Activated B cell treated with CpG ODN at 0.5 μM for 24 hours (primary cell): ENCODE measurements around the gene DYNLT2. TPM values are rescaled to one million over a fixed set of nuclear protein-coding genes. Genes with fewer than 3 reads are reported as not detected.

Source experiments
- ATAC-seq: fragments of 200-7000 bp; cut with Tn5 transposase; one replicate; pipeline ENCODE4 v1.10.0; 2021; ENCODE audit warnings: low read depth, mild to moderate bottlenecking, moderate library complexity
- CTCF ChIA-PET: fragments of 350-600 bp; sonication (Branson Sonifier 250); formaldehyde crosslinking; loops from one replicate; lab custom pipeline; 2021; ENCODE audit warnings: antibody characterized with exemption; lab: Charles Lee
- POLR2A ChIA-PET: fragments of 350-600 bp; sonication (Branson Sonifier 250); formaldehyde crosslinking; loops from one replicate; lab custom pipeline; 2021; ENCODE audit warnings: antibody characterized with exemption; lab: Charles Lee
- DNase-seq: peaks from one replicate; pipeline ENCODE4 v3.0.0; 2022
- H3K27ac Mint-ChIP-seq: one replicate; pipeline ENCODE4 v1.8.0; 2020; ENCODE audit warnings: mixed read lengths
- H3K27me3 Mint-ChIP-seq: one replicate; pipeline ENCODE4 v1.8.0; 2021; ENCODE audit warnings: mixed read lengths
- H3K36me3 Mint-ChIP-seq: one replicate; pipeline ENCODE4 v1.8.0; 2021; ENCODE audit warnings: low read depth, mixed read lengths
- H3K4me1 Mint-ChIP-seq: one replicate; pipeline ENCODE4 v1.8.0; 2021; ENCODE audit warnings: mixed read lengths
- H3K4me3 Mint-ChIP-seq: one replicate; pipeline ENCODE4 v1.8.0; 2020; ENCODE audit warnings: mild to moderate bottlenecking, mixed read lengths
- H3K9me3 Mint-ChIP-seq: one replicate; pipeline ENCODE4 v1.8.0; 2020; ENCODE audit warnings: mixed read lengths
- CTCF ChIP-seq: fragments of 200-600 bp; IDR thresholded peaks from one replicate; pipeline ENCODE4 v1.8.0; 2022; ENCODE audit warnings: antibody characterized with exemption, mild to moderate bottlenecking
- intact Hi-C: fragments of 100-400 bp; cut with micrococcal nuclease; formaldehyde crosslinking; loops from one replicate; pipeline ENCODE4 v1.15.1; 2024
- total RNA-seq: library from RNA; stranded (reverse); gene quantifications from 2 replicates; pipeline ENCODE4 v1.2.3, GENCODE V29; 2022

Gene DYNLT2
- total RNA-seq, 1 donor from 2014 or later: 4.4 TPM

- H3K4me1 Mint-ChIP-seq: peaks cover 7% of the 10 kb centered on the region
- POLR2A ChIA-PET: no interaction called here
- intact Hi-C loops: no loop called here
Measured at GRCh38 chr6:169798764-169799473, 47.5 kb upstream of the DYNLT2 start.

DNA sequence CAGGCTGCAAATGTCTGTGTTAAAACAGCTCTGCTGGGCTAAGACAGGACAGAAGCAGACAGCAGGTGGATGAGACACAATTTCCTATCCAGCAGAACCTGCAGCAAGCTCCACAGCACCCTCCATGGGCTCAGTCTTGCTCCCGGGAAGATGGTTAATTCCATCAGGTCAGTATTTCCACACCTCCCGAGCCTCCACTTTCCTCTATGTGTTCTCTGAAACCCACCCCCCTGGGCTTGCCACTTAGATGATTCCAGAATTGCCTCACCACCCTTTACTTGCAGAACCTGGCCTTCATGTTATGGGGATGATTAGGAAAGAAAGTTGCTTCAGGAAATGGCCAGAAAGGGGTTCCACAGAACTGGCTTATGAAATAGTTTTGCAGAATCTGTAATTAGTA lies 43.8 kb upstream of the DYNLT2 start:
- H3K27ac Mint-ChIP-seq: no peak overlapping the region
- DNase-seq (no peak), ATAC-seq (no peak)
- no peaks in the 10 kb centered on the region for H3K9me3 Mint-ChIP-seq
- CTCF ChIA-PET: no interaction called here
- intact Hi-C loops: no loop called here
- POLR2A ChIA-PET: no interaction called here
- TF ChIP-seq CTCF: no peak
- peaks cover 49% of the 10 kb centered on the region for H3K27me3 Mint-ChIP-seq
- H3K36me3 Mint-ChIP-seq: no peaks in the 10 kb centered on the region
- H3K4me1 Mint-ChIP-seq: peaks cover 7% of the 10 kb centered on the region
- no peak overlapping the region for H3K4me3 Mint-ChIP-seq

More at GRCh38 chr6:169798764-169799473, 47.5 kb upstream of the DYNLT2 start:
- H3K9me3 Mint-ChIP-seq: no peaks in the 10 kb centered on the region
- TF ChIP-seq CTCF: no peak
- CTCF ChIA-PET: interaction anchor here (1.0 kb wide), 1 partner anchor 9 kb away, joined by 3 read pairs; no protein-coding TSS in a partner anchor
- no peak for ATAC-seq
- no peak overlapping the region for H3K4me3 Mint-ChIP-seq
- H3K27ac Mint-ChIP-seq: no peak overlapping the region
- H3K36me3 Mint-ChIP-seq: no peaks in the 10 kb centered on the region
- peaks cover 23% of the 10 kb centered on the region for H3K27me3 Mint-ChIP-seq
- no peak for DNase-seq

- intact Hi-C loops: loop anchor here (5.0 kb wide), 1 partner anchor 897 kb away; no protein-coding TSS in a partner anchor
- ATAC-seq (no peak), DNase-seq (no peak)
- Mint-ChIP-seq H3K27me3 (peaks cover 52% of the 10 kb centered on the region), H3K36me3 (no peaks in the 10 kb centered on the region), H3K27ac (no peak overlapping the region), H3K9me3 (no peaks in the 10 kb centered on the region), H3K4me3 (no peak overlapping the region), H3K4me1 (peaks cover 10% of the 10 kb centered on the region)
- no peak for TF ChIP-seq CTCF
- ChIA-PET CTCF (no interaction called here), POLR2A (no interaction called here)
Measured at GRCh38 chr6:169794317-169795055, 43.1 kb upstream of the DYNLT2 start.

- TF ChIP-seq CTCF: no peak
- ChIA-PET CTCF (interaction anchor here (1.1 kb wide), 1 partner anchor 720 kb away, joined by 3 read pairs; no protein-coding TSS in a partner anchor), POLR2A (no interaction called here)
- Mint-ChIP-seq H3K9me3 (no peaks in the 10 kb centered on the region), H3K36me3 (no peaks in the 10 kb centered on the region), H3K27me3 (peaks cover 48% of the 10 kb centered on the region), H3K4me3 (no peak overlapping the region), H3K4me1 (peaks cover 10% of the 10 kb centered on the region), H3K27ac (no peak overlapping the region)
- DNase-seq (no peak), ATAC-seq (no peak)
- intact Hi-C loops: loop anchor here (5.0 kb wide), 1 partner anchor 896 kb away; no protein-coding TSS in a partner anchor
Measured at GRCh38 chr6:169793408-169793807, 42.0 kb upstream of the DYNLT2 start.
